Ectodermal cell (in vitro differentiated cells): ENCODE measurements around the gene RPTOR.

Experiments
- H3K27ac ChIP-seq: 2 replicates; pipeline ENCODE4 v1.7.0; 2013; ENCODE audit warnings: mild to moderate bottlenecking, low read depth, low read length; ENCODE audit not compliant: insufficient read depth, poor library complexity, severe bottlenecking
- H3K27me3 ChIP-seq: 2 replicates; pipeline ENCODE4 v1.7.0; 2013; ENCODE audit warnings: mild to moderate bottlenecking, low read length; ENCODE audit not compliant: insufficient read depth, control insufficient read depth, poor library complexity, severe bottlenecking
- H3K36me3 ChIP-seq: one replicate; pipeline ENCODE4 v1.7.0; 2013; ENCODE audit warnings: low read length; ENCODE audit not compliant: control insufficient read depth, insufficient read depth
- H3K4me1 ChIP-seq: one replicate; pipeline ENCODE4 v1.7.0; 2013; ENCODE audit warnings: low read length; ENCODE audit not compliant: control insufficient read depth, insufficient read depth
- H3K4me3 ChIP-seq: 2 replicates; pipeline ENCODE4 v1.7.0; 2013; ENCODE audit warnings: low read depth, low read length, control low read depth; ENCODE audit not compliant: insufficient read depth
- H3K9me3 ChIP-seq: 2 replicates; pipeline ENCODE4 v1.7.0; 2013; ENCODE audit warnings: mild to moderate bottlenecking, low read length, moderate library complexity; ENCODE audit not compliant: control insufficient read depth
- WGBS, 2 experiments: methylation state at CpG; one replicate each; pipeline ENCODE4 v1.1.7; 2013; ENCODE audit warnings: missing lambda C conversion rate in 2 of 2; 5-methylcytosine and 5-hydroxymethylcytosine counted together

Gene RPTOR

GRCh38 chr17:80919331-80920311 is 375.0 kb downstream of the RPTOR start:
- no peak overlapping the region for H3K27ac ChIP-seq

GRCh38 chr17:80920441-80920840 is 375.8 kb downstream of the RPTOR start:
- no peak overlapping the region for H3K27ac ChIP-seq
- no peaks in the 10 kb centered on the region for H3K4me1 ChIP-seq
- no peak overlapping the region for H3K4me3 ChIP-seq
- H3K36me3 ChIP-seq = no peaks in the 10 kb centered on the region
- 91 to 93% methylated on average over 18 of the region's 18 CpGs for WGBS, 2 experiments
- peaks cover 8% of the 10 kb centered on the region for H3K27me3 ChIP-seq
- H3K9me3 ChIP-seq = no peaks in the 10 kb centered on the region

More at GRCh38 chr17:80919331-80920311, 375.0 kb downstream of the RPTOR start:
- no peaks in the 10 kb centered on the region for H3K36me3 ChIP-seq
- no peaks in the 10 kb centered on the region for H3K4me1 ChIP-seq
- H3K27me3 ChIP-seq = peaks cover under 1% of the 10 kb centered on the region
- no peak overlapping the region for H3K4me3 ChIP-seq
- WGBS, 2 experiments = 94 to 95% methylated on average over 33 of the region's 33 CpGs
- no peaks in the 10 kb centered on the region for H3K9me3 ChIP-seq

- Histone ChIP-seq H3K36me3 (no peaks in the 10 kb centered on the region), H3K27me3 (peaks cover 12% of the 10 kb centered on the region), H3K4me3 (no peak overlapping the region), H3K4me1 (peaks cover 4% of the 10 kb centered on the region), H3K27ac (no peak overlapping the region), H3K9me3 (no peaks in the 10 kb centered on the region)
- WGBS, 2 experiments = 93 to 94% methylated on average over 22 of the region's 22 CpGs
These were observed 376.5 kb downstream of the RPTOR start for GRCh38 chr17:80921159-80921558.

GRCh38 chr17:80921741-80922579 is 377.3 kb downstream of the RPTOR start:
- H3K27me3 ChIP-seq = peaks cover 12% of the 10 kb centered on the region
- no peak overlapping the region for H3K27ac ChIP-seq
- H3K36me3 ChIP-seq = no peaks in the 10 kb centered on the region
- peaks cover 12% of the 10 kb centered on the region for H3K4me1 ChIP-seq
- no peak overlapping the region for H3K4me3 ChIP-seq
- 95 to 96% methylated on average over 28 of the region's 28 CpGs for WGBS, 2 experiments
- no peaks in the 10 kb centered on the region for H3K9me3 ChIP-seq

- H3K27me3 ChIP-seq = peaks cover 17% of the 10 kb centered on the region
- no peaks in the 10 kb centered on the region for H3K36me3 ChIP-seq
- no peak overlapping the region for H3K4me3 ChIP-seq
- H3K4me1 ChIP-seq = peaks cover 20% of the 10 kb centered on the region
- H3K9me3 ChIP-seq = no peaks in the 10 kb centered on the region
- H3K27ac ChIP-seq = no peak overlapping the region
- 93 to 94% methylated on average over 33 of the region's 33 CpGs for WGBS, 2 experiments
These were observed 378.0 kb downstream of the RPTOR start for GRCh38 chr17:80922580-80923160.

- peaks cover 23% of the 10 kb centered on the region for H3K27me3 ChIP-seq
- no peaks in the 10 kb centered on the region for H3K9me3 ChIP-seq
- WGBS, 2 experiments = 95% methylated on average over 35 of the region's 35 CpGs
- H3K4me1 ChIP-seq = peaks cover 25% of the 10 kb centered on the region
- H3K4me3 ChIP-seq = no peak overlapping the region
- no peak overlapping the region for H3K27ac ChIP-seq
- H3K36me3 ChIP-seq = no peaks in the 10 kb centered on the region
These were observed 378.8 kb downstream of the RPTOR start for GRCh38 chr17:80923211-80924110.

GRCh38 chr17:80924111-80924806 is 379.6 kb downstream of the RPTOR start:
- Histone ChIP-seq H3K27me3 (peaks cover 31% of the 10 kb centered on the region), H3K4me3 (no peak overlapping the region), H3K4me1 (peaks cover 25% of the 10 kb centered on the region), H3K36me3 (no peaks in the 10 kb centered on the region), H3K9me3 (no peaks in the 10 kb centered on the region), H3K27ac (no peak overlapping the region)
- WGBS, 2 experiments = 95 to 96% methylated on average over 23 of the region's 23 CpGs

- WGBS, 2 experiments = 94 to 95% methylated on average over 38 of the region's 38 CpGs
- Histone ChIP-seq H3K4me1 (peaks cover 25% of the 10 kb centered on the region), H3K27ac (no peak overlapping the region), H3K36me3 (no peaks in the 10 kb centered on the region), H3K9me3 (no peaks in the 10 kb centered on the region), H3K27me3 (peaks cover 38% of the 10 kb centered on the region), H3K4me3 (no peak overlapping the region)
These were observed 380.4 kb downstream of the RPTOR start for GRCh38 chr17:80924807-80925610.
